ENCODE measurements around the gene TMEM163.
"Not testable (repeated sequence)": the region's sequence is repeated elsewhere in the genome, so short reads cannot be mapped to it uniquely, and the experiment has no call there.

The TMEM163 gene

DNA sequence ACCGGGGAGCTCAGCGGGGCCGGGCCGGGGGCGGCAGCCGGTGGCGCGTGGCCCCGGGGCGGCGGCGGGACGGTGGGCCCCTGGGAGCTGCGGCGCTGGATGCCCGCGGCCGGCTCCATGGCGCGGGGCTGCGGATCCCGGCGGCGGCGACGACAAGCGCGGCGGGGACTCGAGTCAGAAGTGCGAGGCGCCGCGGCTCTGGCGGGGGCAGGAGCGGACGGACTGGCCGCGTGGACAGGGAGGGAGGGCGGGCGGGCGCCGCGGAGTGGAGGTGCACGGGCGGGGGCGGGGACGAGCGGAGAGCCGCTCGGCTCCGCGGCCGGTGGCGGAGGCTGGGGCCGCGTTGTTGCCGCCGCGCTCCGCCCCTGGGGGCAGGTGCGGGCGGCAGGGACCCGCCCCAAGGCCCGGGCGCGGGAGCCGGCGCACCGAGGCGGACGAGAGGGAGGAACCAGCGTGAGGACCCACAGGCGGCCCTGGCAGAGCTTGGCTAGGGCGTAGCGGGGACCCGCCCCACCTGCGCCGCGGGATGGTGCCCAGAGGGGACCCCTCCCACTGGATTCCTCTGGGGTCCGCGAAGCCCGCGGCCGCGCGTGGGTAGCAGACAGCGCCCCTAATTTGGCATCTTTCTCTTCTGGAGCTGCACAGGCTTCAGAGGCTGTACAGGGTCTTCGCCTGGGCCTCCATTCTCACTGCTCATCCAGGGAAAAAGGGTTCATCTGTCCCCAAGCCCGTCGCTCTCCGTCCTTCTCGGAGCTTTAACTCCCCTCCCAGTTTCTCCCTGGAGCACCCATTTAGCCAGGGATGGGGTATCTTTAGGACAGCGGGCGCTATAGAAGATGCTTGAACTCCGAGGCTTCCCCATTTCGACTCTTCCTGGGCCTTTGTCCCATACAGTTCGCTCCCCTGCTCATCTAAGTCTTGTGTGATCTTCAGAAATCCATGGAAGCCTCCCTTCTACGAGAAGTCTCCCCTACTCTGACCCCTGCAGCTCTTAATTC is at the start of gene TMEM163:
TMEM163 (minus strand) TSS at position 184 of the 998 bp plus-strand sequence.
- in situ Hi-C loops (cut with HindIII; ENCODE audit: low sequenced_read_pairs): no loop called here

GRCh38 chr2:134766583-134766982 is 47.8 kb upstream of the TMEM163 start:
- in situ Hi-C loops (cut with HindIII; ENCODE audit: low sequenced_read_pairs): no loop called here

GRCh38 chr2:134765987-134766386 is 47.2 kb upstream of the TMEM163 start:
- in situ Hi-C loops (cut with HindIII; ENCODE audit: low sequenced_read_pairs): no loop called here

DNA sequence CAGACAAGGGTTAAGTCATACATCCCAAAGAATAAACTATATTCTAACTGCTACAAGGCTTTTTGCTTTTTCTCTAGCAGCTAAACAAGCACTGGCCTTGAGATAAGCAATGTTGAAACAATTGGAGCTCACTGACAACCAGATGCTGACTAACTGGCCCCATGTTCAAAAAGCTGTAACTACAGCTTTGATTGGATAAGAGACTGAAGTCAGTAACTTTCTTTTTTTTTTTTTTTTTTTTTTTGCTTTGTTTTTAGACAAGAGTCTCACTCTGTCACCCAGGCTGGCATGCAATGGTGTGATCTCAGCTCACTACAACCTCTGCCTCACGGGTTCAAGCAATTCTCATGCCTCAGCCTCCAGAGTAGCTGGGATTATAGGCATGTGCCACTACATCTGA is 45.4 kb upstream of the TMEM163 start:
- in situ Hi-C loops (cut with HindIII; ENCODE audit: low sequenced_read_pairs): no loop called here

- in situ Hi-C loops (cut with HindIII; ENCODE audit: low sequenced_read_pairs): no loop called here
Observed at GRCh38 chr2:134763164-134763710, 44.4 kb upstream of the TMEM163 start.

- in situ Hi-C loops (cut with HindIII; ENCODE audit: low sequenced_read_pairs): no loop called here
Observed at GRCh38 chr2:134762508-134762907, 43.7 kb upstream of the TMEM163 start.

GRCh38 chr2:134760385-134760784 is 41.6 kb upstream of the TMEM163 start:
- in situ Hi-C loops (cut with HindIII; ENCODE audit: low sequenced_read_pairs): no loop called here

GRCh38 chr2:134758633-134759032 is 39.8 kb upstream of the TMEM163 start:
- in situ Hi-C loops (cut with HindIII; ENCODE audit: low sequenced_read_pairs): no loop called here

DNA sequence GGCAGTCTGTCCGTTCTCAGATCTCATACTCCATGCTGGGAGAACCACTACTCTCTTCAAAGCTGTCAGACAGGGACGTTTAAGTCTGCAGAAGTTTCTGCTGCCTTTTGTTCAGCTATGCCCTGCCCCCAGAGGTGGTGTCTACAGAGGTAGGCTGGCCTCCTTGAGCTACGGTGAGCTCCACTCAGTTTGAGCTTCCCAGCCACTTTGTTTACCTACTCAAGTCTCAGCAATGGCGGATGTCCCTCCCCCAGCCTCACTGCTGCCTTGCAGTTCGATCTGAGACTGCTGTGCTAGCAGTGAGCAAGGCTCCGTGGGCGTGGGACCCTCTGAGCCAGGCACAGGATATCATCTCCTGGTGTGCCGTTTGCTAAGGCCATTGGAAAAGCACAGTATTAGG is 33.2 kb upstream of the TMEM163 start:
- in situ Hi-C loops (cut with HindIII; ENCODE audit: low sequenced_read_pairs): not testable (repeated sequence)

DNA sequence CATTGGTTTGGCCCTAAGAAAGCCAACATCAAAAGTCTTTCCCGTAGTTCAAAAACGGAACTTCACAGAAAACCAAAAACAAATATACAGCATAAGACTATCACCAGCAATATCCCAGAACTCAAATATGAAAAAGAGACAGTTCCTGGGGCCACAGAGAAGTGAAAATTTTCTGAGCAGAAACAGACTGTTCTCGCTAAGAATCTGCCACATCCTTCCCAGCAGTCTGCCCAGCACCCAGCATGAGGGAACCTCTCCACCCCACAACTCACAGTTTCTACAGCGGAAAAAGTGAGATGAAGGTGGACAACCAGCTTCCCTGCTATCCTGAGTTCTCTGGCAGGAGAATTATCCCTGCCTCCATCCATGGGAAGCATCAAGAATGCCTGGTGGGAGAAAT is 26.7 kb upstream of the TMEM163 start:
- in situ Hi-C loops (cut with HindIII; ENCODE audit: low sequenced_read_pairs): no loop called here

GRCh38 chr2:134745023-134745422 is 26.2 kb upstream of the TMEM163 start:
- in situ Hi-C loops (cut with HindIII; ENCODE audit: low sequenced_read_pairs): no loop called here

- in situ Hi-C loops (cut with HindIII; ENCODE audit: low sequenced_read_pairs): no loop called here
Observed at GRCh38 chr2:134739879-134740301, 21.1 kb upstream of the TMEM163 start.

GRCh38 chr2:134739236-134739878 is 20.6 kb upstream of the TMEM163 start:
- in situ Hi-C loops (cut with HindIII; ENCODE audit: low sequenced_read_pairs): no loop called here

- in situ Hi-C loops (cut with HindIII; ENCODE audit: low sequenced_read_pairs): no loop called here
Observed at GRCh38 chr2:134738141-134738870, 19.5 kb upstream of the TMEM163 start.

GRCh38 chr2:134737671-134738070 is 18.9 kb upstream of the TMEM163 start:
- in situ Hi-C loops (cut with HindIII; ENCODE audit: low sequenced_read_pairs): no loop called here

- in situ Hi-C loops (cut with HindIII; ENCODE audit: low sequenced_read_pairs): no loop called here
Observed at GRCh38 chr2:134736167-134736880, 17.5 kb upstream of the TMEM163 start.

- in situ Hi-C loops (cut with HindIII; ENCODE audit: low sequenced_read_pairs): no loop called here
Observed at GRCh38 chr2:134728163-134728562, 9.4 kb upstream of the TMEM163 start.

DNA sequence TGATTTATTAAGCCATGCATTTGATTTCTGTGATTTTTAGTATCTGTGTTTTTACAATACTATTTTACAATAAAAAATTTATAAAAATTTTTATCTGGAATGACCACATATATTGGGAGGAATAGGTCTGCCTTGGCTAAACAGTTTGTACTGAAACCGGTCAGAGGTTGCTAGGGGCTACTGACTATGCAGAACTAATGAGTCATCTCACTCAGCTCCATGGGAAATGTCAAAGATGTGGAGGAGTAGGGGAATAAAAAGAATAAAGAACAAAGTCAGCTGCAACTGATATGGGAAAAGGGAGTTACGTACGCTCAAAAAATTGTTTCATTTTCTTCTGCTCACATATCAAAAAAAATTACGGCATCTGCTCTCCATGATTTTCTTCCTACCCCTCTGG is 8.6 kb upstream of the TMEM163 start:
- in situ Hi-C loops (cut with HindIII; ENCODE audit: low sequenced_read_pairs): no loop called here

- in situ Hi-C loops (cut with HindIII; ENCODE audit: low sequenced_read_pairs): no loop called here
Observed at GRCh38 chr2:134726645-134727044, 7.8 kb upstream of the TMEM163 start.

GRCh38 chr2:134725876-134726275 is 7.1 kb upstream of the TMEM163 start:
- in situ Hi-C loops (cut with HindIII; ENCODE audit: low sequenced_read_pairs): no loop called here
